Measurements from ENCODE around the gene KCNJ10.

KCNJ10 gene

DNA sequence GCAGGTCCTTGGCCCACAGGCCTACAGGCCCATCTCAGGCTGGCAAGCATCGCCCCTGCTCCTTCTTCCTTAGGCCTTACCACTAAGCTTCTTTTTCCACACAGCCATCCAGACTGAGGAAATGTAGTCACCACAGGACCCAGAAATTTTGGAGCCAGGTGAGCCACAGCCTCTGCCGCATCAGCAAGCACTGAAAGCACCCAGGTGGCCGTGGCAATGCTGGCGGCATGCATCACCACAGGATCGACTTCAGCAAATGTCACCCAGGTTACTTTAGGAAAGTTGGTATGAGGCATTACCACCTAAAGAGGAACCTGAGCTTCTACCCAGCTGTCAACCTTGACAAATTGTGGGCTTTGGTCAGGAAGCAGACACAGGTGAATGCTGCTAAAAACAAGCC, 49.8 kb downstream of the KCNJ10 start:
- DNase-seq: no peak

GRCh38 chr1:160018900-160019299, 51.1 kb downstream of the KCNJ10 start:
- DNase-seq: no peak

- DNase-seq: no peak
These were observed 51.6 kb downstream of the KCNJ10 start for GRCh38 chr1:160018347-160018746.

DNA sequence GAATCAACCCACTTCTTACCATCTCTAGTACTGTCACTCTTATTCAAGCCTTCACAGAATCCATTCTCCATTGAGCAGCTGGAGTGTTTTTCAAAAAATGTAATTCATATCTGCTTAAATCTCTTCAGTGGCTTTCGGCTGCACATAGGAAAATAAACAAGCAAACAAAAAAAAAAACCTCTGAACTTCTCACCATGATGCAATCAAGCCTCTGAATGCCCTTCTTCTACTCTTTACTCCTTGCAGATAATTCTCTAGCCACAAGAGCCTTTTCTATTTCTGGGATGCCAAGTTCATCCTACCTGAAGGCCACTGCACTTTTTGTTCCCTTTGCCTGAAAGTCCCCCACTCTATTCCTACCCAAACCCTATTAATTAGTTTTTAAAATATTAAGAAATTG, 52.4 kb downstream of the KCNJ10 start:
- no peak for DNase-seq

GRCh38 chr1:160011781-160012180, 58.2 kb downstream of the KCNJ10 start:
- DNase-seq: no peak

- DNase-seq: no peak
These were observed 60.2 kb downstream of the KCNJ10 start for GRCh38 chr1:160009801-160010200.

DNA sequence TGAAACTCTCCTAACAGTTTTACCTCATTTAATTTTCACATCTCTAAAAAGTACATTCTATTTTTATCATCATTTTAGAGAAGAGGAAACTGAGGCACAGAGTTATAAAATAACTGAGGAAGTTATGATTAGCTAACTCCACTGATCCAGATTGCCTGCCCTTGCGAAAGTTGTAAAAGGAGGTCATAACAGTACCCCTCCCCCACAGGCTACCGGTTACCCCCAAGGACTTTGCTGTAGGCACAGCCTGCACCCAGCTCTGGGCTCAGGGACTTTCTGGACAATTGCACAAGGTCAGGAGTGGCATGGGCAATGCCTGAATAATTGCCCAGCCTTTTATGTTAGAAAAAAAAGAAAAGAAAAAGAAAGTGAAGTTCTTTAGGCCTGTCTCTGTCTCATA, 60.9 kb downstream of the KCNJ10 start:
- no peak for DNase-seq

GRCh38 chr1:160007577-160008200, 62.3 kb downstream of the KCNJ10 start:
- DNase-seq: peak; percentile 38

- DNase-seq: peak; percentile 82
These were observed 63.5 kb downstream of the KCNJ10 start for GRCh38 chr1:160006312-160006940.

DNA sequence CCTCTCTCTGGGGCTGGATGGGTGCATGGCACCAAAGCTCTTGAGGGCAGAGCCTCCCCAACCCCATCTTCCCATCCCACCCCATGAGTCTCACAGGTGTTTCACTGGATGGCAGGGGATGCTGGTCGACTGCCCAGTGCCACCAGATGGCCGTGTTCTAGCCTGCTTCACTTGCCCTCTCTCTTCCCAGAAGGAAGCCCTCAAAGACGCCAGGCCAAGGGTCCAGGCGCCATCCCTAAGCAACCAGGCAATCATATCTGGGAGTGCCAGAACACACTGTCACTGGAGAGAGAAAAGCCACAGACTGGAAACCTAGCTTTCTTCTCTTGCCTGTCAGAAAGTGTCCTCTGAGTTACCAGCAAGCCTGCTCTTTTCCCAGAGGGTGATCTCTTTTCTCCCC, 64.9 kb downstream of the KCNJ10 start:
- DNase-seq: no peak

DNA sequence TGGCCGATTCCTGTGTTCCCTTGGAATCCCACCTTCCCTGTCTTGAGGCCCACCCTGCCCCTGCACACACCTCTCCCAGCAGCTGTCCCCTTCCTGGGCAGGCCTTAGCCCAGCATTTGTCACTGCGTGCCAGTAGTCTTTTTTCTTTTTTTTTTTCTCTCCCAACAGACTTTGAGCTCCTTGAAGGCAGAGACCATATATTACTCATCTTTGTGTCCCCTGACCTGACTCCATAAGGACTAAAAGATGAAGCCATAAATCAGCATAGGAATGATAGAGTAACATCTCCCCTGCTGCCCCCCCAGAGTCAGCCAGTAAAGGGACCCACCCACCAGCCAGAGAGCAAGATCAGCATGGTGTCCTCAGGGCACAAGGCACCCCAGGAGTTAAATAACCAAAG, 65.5 kb downstream of the KCNJ10 start:
- no peak for DNase-seq

- DNase-seq: no peak
These were observed 66.0 kb downstream of the KCNJ10 start for GRCh38 chr1:160004001-160004400.

GRCh38 chr1:160001440-160001839, 68.5 kb downstream of the KCNJ10 start:
- DNase-seq: no peak

GRCh38 chr1:159999204-159999603, 70.8 kb downstream of the KCNJ10 start:
- DNase-seq: no peak

- DNase-seq: no peak
These were observed 73.3 kb downstream of the KCNJ10 start for GRCh38 chr1:159996653-159997052.

DNA sequence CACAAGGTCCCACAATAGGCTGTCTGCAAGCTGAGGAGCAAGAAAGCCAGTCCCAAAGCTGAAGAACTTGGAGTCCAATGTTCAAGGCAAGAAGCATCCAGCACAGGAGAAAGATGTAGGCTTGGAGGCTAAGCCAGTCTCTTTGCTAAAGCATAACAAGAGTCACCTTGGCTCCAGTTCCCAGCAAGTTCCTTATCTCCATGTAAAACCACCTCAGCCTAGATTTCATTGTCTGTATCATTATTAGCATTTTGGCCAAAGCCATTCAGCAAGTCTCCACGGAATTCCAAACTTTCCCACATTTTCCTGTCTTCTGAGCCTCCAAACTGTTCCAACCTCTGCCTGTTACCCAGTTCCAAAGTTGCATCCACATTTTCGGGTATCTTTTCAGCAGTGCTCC, 75.1 kb downstream of the KCNJ10 start:
- DNase-seq: no peak

DNA sequence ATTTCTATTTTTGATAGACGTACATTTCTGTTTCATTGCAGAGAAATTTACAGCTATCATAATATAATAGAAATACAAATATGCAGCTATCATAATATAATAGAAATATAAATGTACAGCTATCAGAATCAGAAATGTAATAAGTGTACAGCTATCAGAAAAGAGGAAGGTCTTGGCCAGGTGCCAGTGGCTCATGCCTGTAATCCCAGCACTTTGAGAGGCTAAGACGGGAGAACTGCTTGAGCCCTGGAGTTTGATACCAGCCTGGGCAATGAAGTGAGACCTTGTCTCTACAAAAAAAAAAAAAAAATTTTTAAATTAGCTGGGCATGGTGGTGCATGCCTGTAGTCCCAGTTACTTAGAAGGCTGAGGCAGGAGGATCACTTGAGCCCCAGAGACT, 76.0 kb downstream of the KCNJ10 start:
- no peak for DNase-seq

DNA sequence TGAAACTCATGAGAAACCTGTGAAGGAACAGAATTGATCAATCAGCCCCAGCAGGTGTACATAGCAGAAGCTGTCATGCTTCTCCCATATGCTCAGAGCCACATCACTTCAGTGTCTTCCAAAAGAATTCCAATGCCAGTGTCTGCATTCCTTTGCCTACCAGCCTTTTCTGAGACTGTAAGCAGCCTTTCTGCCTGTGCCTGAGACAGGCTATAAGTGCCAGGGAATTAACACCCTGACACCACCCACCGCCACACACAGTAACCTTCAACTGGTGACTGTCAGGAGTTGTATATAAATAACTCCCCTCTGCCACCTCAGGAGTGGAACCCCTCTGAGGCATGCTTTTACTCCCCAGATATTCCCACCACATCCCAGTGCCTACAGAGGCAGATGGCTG, 77.8 kb downstream of the KCNJ10 start:
- no peak for DNase-seq

DNA sequence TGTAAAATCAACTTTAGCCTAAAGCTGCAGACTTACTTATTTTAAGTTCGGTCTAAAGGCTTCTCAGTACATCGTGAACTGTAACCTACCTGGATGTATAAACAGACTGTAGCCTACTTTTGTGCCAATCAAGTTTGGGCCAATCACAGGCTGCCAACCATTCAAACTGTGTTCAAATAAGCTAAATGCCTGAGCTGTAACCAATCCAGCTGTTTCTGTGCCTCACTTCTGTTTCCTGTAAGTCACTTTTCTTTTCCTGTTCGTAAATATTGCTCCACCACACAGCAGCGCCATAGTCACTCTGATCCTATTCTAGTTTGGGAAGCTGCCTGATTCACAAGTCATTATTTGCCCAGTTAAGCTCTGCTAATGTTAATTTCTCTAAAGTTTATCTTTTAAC, 78.4 kb downstream of the KCNJ10 start:
- no peak for DNase-seq

DNA sequence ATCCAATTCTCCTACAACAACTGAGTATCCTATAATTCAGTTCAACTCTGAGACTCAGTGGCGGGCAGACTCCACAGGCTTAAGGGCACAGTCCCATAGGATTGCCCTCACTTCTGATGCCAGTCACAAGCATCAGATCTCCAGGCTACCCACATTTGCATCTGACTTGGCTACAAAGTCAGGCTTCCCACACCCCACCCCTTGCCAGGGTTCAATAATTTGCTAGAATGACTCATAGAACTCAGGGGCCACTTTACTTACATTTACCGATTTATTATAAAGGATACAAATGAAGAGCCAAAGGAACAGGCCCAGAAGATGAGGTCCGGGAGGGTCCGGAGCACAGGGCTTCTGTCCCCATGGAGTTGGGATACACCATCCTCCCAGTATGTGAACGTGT, 80.0 kb downstream of the KCNJ10 start:
- DNase-seq: no peak

GRCh38 chr1:159989581-159989980, 80.4 kb downstream of the KCNJ10 start:
- DNase-seq: no peak

DNA sequence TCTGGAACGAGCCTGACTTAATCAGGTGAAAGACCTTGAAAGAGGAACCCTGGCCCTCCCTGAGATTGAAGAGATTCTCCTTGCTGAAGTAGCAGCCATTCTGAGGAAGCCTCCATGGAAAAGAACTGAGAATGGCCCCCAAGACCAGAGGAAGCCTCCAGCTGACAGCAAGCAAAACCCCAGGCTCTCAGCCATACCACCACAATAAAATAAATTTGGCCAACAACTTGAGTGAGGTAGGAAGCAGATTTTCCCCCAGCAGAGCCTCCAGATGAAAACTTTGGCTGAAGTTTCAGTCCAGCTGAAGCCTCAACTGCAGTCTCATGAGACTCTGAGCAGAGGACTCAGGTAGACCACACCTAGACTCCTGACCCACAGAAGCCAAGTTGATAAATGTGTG, 82.0 kb downstream of the KCNJ10 start:
- DNase-seq: no peak

- DNase-seq: no peak
These were observed 82.8 kb downstream of the KCNJ10 start for GRCh38 chr1:159987186-159987585.

DNA sequence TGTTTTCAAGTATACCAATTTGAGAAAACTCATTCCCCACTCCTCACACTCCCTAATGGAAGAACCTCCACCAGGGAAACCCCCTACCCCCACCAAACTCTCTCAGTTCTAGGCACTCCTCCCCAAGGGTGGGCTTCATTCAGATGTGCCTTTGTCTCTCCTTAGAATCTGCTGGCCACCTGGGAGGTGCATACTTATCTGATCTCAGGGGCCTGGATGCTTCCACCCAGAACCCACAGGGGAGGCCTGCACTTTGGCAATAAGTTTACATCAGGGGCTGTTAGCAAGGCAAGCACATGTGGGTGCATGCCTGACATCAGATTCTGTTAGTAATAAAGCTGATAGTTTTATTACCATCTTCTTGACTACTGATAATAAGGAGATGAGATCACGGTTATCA, 83.4 kb downstream of the KCNJ10 start:
- DNase-seq: no peak

- no peak for DNase-seq
These were observed 83.9 kb downstream of the KCNJ10 start for GRCh38 chr1:159986093-159986492.
